Stimulated activated CD8-positive, alpha-beta memory T cell treated with anti-CD3 and anti-CD28 coated beads, Interleukin-4, amount 100 ng/mL, for 1 hour (primary cell): ENCODE data around the gene HMCES.
"Not testable (repeated sequence)": the region's sequence is repeated elsewhere in the genome, so short reads cannot be mapped to it uniquely, and the experiment has no call there.

ENCODE experiments used
- DNase-seq, 2 donors: peaks; one replicate each; pipeline ENCODE4 v3.0.0-alpha.2; 2020; ENCODE audit warnings: low read depth in 2 of 2, low spot score in 1 of 2

The HMCES gene

DNA sequence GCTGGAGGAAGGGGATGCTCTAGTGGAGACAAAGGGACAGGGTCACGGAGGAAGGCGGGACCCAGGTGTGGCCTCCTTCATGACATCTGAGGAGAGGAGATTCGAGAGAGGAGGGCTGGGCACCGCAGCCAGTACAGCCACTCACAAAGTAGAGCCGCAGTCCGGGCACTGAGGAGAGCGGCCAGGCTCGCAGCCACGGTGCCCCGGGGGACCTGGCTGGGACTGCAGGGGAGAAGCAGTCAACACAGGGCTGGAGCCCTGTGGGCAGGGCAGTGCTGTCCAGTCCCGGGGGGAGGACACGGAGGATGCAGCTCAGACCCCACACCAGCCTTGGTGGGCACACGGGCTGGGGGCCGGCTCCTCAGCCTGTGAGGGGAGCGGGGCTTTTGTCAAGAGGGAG is 40.3 kb downstream of the HMCES start:
- no peak for DNase-seq

DNA sequence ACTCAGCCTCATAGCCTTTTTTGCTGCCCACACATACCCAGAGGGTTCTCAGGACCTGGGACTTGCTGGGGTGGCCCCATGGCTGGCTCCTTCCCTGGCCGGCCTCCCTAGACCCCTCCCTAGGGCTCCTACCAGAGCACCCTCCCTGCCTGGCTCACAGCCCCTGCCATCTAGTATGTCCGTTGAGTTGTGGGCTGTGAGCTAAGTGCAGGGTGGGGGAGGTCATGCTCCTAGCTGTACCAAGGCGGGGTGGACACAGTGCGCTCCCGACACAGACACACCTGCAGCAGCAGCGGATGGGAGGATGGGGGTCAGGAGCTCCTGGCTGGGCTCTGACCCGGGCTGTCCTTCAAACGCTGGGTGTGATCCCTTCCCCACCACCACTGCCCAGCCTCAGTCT is 41.6 kb downstream of the HMCES start:
- DNase-seq: no peak

DNA sequence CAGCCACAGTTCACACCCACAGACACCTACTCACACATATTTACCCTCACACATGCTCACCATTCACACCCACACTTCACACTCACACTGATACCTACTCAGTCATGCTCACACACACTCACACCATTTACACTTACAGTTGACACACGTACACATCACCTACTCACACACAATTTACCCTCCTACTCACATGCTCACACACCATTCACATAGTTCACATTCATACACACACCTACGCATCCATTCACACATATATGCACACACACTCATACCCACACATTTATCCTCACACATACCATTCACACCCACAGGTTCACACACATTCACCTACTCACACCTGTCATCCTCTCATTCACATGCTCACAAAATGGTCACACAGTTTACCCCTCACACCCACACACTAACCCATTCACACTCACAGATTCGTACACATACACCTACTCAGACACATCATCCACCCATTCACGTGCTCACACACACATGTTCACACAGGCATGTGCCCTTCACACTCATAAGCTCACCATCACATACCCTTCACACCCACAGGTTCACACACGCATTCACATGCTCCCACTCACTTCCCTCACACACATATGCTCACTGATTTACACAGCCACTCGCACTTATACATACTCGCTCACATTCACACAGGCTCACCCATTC is 42.3 kb downstream of the HMCES start:
- no peak for DNase-seq

DNA sequence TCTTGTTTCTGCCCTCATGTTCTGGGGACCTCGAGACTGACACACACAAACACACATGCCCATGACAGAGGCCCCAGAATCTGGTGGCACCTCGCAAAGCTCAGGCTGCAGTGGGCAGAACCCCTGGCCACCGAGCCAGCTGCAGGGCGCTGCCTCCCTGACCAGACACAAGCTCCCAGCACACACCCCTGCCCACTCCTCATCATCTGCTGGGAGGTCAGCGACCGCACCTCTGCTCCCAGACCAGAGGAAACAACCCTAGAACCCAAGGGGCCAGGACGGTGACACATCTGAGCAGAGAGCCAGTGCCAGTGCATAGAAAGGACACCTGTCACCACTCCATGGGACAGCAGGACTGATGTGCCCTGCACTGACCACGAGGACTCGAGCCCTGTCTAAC is 43.2 kb downstream of the HMCES start:
- DNase-seq: no peak

DNA sequence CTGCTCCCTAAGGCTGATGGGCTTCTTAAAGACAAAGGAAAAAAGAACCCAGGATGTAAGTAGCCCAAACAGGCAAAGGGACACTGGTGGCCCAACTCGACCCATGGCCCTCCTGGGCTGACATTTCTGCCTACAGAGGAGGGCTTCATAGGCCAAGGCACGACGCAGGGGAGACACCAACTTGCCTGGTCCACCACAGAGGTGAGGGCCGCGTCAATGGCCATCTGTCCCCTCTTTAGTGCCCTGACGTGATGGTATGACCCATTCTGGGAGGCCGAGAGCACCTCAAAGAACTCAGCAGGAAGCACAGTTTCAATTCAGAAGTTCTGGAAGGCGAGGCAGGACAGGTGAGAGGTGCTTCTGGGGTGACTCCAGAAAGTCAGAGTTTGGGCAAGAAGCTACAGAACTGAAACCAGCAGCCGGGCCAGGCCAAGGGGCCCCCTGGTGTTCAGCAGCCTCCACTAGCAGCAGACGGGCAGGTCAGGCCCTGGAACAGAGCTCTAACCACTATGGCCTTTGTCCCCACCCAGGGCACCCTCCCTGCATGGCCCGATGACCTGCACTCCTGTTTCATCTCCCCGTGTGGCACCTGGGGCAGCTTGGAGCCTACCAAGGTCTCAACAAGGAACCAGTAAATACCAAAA is 45.1 kb downstream of the HMCES start:
- no peak for DNase-seq

DNA sequence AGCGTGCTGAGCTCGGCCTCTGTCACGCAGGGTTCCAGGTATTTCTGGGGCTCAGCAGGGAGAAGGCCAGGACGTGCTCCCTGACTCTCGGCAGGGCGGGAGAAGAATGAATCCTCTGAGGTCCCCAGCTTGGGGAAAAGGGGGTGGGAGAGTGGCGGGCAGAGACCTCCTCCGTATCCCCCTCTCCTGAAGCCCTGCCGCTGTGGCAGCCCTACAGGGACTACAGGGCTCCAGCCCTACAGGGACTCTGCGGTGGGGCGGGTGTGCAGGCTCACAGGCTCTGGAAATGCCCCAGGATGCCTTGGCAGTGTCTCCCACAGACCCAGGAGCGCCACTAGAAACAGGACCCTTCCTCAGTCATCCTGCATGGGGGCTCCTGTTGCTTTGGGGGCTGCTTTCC is 46.2 kb downstream of the HMCES start:
- no peak for DNase-seq

DNA sequence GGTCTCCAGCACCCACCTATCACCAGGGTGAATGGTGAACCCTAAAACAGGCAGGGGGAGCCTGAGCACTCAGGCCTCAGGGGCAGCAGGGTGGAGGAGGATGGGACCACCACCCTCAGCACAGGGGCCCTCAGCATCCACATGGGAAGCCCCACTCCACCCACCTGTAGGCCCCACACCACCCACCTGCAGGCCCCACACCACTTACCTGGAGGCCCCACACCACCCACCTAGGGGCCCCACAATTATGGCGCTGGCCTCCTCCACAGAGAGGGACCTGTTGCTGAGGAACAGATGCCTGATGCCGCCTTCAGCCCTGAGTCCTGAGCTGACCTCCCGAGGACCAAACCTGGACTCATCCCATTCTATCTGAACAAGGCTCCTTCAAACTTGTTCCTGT is 46.7 kb downstream of the HMCES start:
- DNase-seq: no peak

DNA sequence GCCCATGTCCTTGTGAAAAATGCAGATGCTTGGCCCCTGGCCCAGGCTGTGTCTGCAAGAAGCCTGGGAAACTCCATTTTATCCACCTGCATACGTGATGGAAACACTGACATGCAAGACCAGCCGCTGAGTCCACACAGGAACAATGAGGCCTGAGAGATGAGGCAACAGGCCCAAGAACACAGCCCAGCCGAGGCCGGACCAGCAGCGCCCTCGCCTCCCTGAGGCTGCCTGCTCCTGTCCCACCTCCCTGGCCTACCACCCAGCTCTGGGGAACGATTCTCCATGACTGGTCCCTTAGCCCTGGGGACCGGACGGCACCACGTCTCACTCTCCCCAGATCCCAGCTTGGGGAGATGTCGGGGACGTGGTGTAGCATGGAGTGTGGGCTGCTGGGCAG is 47.5 kb downstream of the HMCES start:
- no peak for DNase-seq

DNA sequence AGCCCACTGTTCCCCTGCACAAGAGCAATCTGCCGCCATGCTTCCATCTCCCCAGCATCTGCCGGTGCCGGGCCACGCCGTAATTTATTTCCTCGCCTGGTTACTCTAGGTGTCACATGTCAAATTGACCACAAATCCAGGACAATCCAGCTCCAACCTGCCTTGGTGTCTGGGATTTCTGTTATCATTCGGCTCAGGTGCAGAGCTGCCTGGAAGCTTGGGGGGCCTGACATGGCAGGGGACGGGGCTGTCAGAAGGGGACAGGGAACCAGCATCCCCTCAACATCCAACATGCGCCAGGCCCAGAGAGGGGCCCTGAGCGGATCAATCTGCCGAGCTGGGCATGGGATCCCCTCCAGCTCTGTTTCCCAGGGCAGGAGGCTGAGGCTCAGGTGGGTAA is 47.9 kb downstream of the HMCES start:
- no peak for DNase-seq

DNA sequence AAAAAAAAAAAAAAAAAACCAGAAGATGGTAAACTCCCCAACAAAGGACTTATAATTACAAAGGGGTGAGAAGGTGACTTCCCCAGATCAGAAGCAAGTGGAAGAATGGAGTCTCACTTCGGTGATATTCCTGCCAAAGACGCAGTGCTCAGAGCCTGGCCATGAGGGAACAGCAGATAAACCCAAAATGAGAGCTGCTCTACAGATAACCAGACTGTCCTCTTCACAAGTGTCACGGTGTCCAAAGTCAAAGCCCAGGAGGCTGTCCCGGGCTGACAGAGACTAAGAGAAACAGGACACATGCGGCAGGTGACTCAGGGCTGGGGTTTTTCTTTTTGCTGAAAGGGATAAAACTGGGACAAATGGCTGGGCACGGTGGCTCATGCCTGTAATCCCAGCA is 48.8 kb downstream of the HMCES start:
- no peak for DNase-seq

DNA sequence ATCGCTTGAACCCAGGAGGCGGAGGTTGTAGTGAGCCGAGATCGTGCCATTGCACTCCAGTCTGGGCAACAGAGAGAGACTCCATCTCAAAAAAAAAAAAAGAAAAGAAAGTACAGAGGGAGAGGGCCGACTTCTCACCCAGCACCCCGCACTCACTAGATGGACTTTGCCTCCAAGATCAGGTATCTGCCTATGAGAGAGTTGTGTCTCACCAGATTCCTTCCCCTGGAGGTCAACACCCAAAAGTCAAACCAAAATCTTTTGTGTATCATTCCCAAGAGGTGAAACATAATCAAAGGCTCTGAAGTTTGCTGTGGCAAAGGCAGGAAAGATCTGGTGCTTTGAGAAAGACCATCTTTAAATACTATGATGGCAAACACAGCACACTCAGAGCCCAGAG is 51.2 kb downstream of the HMCES start:
- DNase-seq: no peak

DNA sequence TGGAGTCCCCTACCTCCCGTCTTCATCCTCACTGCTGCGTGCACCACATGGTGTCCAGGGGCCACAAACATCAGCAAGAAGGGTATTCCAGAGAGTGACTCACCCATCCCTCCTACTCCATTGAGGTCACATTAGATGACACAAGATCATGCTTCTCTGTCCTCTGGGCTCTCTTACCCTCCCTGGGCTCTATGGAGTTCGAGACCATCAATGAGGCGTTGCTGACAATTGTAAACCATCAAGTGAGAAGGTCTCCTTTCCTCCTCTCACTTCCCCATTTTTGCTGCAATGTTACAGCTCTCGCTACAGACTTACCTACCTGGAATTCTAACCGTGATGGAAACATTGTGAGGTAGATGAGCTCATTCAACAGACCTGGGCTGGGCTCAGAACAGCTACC is 51.7 kb downstream of the HMCES start:
- DNase-seq: no peak

DNA sequence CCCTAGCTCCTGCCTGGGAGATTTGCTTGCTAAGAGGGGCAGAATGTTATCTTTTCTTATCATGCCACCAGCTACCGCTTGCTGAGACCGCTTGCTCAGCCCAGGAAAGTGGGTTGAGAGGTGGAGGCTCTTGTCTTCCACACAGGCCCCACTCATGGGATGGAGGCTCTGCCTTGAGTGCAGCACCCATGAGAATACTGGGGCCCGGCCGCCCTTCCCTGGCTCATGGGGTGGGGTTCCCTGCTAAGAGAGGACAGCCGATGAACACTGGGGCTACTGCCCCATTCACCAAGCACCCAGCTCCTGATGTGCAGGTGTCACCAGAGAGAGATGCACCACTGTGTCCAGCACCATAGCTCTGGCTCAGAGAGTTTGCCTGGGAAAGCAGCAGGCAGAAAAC is 55.2 kb downstream of the HMCES start:
- no peak for DNase-seq

DNA sequence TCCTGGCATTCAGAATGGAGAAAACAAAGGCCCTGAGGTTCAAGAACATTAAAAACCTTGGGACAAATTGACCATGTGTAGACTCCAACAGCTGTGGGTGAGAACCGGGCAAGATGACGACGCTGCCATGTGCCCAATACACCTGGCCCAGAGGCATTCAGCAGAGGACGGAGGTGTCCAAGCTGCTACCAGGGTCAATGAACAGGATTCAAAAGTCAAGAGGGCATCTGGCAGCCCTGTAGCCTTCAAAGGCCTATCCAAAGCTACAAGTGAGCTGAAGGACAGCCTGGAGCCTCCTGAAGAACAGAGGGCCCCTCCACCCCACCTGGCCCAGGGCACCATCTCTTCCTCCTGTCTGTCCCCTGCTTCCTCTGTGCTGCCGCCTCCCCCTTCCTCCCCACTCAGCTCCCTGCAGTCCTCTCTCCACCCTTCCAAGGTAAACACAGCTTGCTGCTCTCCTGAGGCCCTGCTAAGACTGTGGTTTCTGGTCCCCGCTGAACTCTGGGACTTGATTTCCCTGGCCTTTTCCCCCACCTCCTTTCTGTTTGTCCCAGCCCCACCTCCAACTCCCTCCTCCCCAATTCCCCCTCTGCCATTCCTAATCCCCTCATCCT is 57.5 kb downstream of the HMCES start:
- no peak for DNase-seq

DNA sequence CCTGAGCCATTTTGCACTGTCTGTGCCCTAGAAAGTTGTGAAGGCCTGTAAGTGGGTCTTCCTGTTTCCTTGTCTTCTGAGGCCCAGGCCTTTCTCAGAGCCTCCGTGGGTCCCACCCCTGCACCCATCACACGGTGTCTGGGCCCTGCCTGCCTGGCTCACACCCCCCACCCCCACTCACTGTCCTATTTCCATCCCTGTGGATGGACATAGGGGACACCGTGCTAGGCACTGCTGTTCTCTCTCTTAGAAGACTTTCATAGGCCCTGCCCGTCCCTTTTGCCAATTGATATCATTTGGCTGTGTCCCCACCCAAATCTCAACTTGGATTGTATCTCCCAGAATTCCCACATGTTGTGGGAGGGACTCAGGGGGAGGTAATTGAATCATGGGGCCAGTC is 59.0 kb downstream of the HMCES start:
- not testable (repeated sequence) for DNase-seq

DNA sequence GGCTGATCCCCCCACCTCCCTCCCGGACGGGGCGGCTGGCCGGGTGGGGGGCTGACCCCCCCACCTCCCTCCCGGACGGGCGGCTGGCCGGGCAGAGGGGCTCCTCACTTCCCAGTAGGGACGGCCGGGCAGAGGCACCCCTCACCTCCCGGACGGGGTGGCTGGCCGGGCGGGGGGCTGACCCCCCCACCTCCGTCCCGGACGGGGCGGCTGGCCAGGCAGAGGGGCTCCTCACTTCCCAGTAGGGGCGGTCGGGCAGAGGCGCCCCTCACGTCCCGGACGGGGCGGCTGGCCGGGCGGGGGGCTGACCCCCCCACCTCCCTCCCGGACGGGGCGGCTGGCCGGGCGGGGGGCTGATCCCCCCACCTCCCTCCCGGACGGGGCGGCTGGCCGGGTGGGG is 60.5 kb downstream of the HMCES start:
- not testable (repeated sequence) for DNase-seq

DNA sequence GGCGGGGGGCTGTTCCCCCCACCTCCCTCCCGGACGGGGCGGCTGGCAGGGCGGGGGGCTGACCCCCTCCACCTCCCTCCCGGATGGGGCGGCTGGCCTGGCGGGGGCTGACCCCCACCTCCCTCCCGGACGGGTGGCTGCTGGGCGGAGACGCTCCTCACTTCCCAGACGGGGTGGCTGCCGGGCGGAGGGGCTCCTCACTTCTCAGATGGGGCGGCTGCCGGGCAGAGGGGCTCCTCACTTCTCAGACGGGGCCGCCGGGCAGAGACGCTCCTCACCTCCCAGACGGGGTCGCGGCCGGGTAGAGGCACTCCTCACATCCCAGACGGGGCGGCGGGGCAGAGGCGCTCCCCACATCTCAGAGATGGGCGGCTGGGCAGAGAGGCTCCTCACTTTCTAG is 61.2 kb downstream of the HMCES start:
- DNase-seq: not testable (repeated sequence)

DNA sequence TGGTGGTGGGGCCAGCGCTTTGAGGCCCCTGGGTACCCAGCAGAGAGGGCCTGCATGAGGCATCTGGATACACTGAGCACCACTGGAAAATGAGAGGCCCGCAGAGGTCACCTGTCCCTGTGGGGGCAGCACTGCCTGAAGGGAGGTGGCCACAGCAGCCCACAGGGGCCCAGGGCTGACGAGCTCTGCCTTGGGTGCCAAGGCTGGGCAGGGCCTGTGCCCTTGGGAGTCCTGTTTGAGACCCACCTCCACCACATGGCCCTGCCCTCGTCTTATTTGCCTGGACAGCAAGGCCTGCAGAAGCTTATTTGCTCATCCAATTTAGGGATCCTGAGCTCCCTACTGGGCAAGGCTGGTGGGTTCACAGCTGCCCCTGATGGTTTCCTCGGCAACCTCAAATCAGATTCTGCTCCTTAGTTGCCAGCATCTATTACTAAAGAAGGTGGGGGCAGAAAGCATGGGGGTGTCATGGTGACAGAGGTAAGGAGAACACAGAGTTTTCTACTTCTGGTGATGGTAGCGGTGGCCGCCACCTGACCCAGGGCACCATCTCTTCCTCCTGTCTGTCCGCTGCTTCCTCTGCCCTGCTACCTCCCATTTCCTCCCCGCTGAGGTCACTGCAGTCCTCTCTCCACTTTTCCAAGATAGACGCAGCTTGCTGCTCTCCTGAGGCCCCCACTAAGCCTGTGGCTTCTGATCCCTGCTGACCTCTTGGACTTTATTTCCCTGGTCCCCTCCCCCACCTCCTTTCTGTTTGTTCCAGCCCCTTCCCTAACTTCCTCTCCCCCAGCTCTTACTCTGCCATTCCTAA is 62.9 kb downstream of the HMCES start:
- DNase-seq: no peak

DNA sequence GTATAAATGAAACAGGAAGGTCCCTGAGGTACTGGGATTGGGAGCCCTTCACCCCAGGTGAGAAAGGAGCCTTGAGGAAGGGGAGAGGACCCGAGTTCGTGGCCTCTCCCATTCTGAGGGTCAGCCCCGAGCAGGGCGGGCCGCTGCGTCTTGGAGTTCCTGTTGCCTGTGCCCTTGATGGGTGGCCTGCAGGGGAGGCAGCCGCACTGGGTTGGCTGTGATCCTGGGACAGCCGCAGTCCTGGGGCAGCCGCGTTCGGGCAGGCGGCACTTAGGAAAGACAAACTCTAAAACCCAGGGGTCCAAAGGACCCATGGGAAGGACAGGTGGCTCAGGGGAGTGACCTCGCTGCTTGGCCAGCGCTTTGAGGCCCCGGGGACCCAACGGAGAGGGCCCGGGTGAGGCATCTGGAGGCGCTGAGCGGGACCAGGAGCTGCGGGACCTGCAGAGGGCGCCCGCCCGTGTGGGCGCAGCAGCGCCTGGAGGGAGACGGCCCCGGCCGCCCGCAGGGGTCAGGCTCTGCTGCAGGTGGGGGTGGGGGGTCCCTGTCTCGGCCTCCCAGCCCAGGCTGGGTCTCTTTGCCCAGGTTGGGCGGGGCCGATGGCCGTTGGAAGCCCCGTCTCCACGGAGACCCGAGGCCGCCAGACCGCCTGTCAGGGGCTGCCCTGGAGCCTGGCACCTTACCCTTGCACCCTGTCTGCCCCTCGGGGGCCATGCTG is 65.1 kb downstream of the HMCES start:
- no peak for DNase-seq

DNA sequence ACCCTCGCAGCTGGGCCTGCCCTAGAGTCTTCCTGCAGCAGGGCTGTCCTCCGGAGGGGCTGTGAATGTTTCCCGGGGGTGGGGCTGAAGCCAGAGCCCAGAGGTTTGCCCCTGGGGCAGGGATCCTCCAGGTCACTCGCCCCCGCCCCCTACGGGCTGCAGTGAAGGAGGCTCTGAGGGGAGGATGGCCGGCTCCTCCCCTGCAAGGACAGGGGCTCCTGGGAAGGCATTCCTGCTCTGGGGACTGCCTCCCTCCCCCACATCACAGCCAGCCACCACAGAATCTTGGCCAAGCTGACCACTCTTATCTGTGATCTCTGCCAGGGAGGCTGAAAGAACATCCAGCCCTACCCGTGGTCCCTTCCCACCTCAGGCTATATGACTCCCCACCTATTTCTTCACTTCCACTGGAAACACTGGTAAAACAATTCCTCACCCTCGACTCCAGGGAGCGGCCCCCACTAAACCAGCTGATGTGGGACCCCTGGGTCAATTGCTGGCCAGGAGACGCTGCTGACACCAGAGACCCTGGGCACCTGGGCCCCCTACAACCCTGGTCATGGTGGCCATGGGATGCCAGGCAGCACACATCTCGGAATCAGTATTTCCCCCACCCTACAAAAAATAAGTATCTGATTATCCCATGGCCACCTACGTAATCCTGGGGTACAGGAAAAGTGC is 66.0 kb downstream of the HMCES start:
- no peak for DNase-seq

DNA sequence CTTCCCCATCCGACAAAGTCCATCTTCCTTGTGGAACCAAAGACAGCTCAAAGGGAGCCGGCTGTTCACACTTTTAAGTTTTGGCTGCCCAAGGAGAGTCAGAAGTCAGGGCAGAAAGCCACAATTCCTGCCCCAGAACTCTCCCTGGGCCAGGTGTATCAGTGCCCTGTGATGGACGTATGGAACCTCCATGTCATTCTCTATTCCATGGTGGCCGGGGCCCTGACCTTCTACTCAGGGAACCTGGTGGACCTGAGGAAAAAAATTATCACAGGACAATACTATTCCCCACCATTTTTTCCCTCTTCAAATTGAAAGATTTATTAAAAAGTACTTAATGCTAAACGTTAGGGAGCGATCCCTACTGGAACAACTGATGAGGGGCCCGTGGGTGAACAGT is 66.6 kb downstream of the HMCES start:
- DNase-seq: no peak
